T-helper 1 cell treated with Interleukin-12 subunit alpha and Interleukin-12 subunit beta and Interleukin-4 antibody, amounts not matched to agents 30 μg/mL and 1 μg/mL, for 36 hours (primary cell): ENCODE results near the gene NR3C2.

Experiments used
- H3K27ac Mint-ChIP-seq: one replicate; pipeline ENCODE4 v1.8.0; 2021; ENCODE audit warnings: mild to moderate bottlenecking, mixed read lengths
- H3K27me3 Mint-ChIP-seq: one replicate; pipeline ENCODE4 v1.8.0; 2021; ENCODE audit warnings: low read depth, mixed read lengths
- H3K36me3 Mint-ChIP-seq: one replicate; pipeline ENCODE4 v1.8.0; 2021; ENCODE audit warnings: low read depth, mixed read lengths
- H3K4me1 Mint-ChIP-seq: one replicate; pipeline ENCODE4 v1.8.0; 2021; ENCODE audit warnings: low read depth, mixed read lengths
- H3K4me3 Mint-ChIP-seq: one replicate; pipeline ENCODE4 v1.8.0; 2021; ENCODE audit warnings: mild to moderate bottlenecking, moderate library complexity, mixed read lengths
- H3K9me3 Mint-ChIP-seq: one replicate; pipeline ENCODE4 v1.8.0; 2021; ENCODE audit warnings: mixed read lengths

The NR3C2 gene

GRCh38 chr4:148443512-148444295 is 1.5 kb upstream of the NR3C2 start:
- Mint-ChIP-seq H3K4me1 (peaks cover 22% of the 10 kb centered on the region), H3K27me3 (peaks cover 72% of the 10 kb centered on the region), H3K4me3 (peak overlapping the region; percentile 98), H3K36me3 (peaks cover 2% of the 10 kb centered on the region), H3K9me3 (no peaks in the 10 kb centered on the region), H3K27ac (no peak overlapping the region)

GRCh38 chr4:148442832-148443511 is 758 bp upstream of the NR3C2 start:
- peaks cover 68% of the 10 kb centered on the region for H3K27me3 Mint-ChIP-seq
- H3K4me3 Mint-ChIP-seq: peak overlapping the region; percentile 98
- H3K36me3 Mint-ChIP-seq: peaks cover 2% of the 10 kb centered on the region
- H3K4me1 Mint-ChIP-seq: peaks cover 22% of the 10 kb centered on the region
- no peaks in the 10 kb centered on the region for H3K9me3 Mint-ChIP-seq
- peak overlapping the region; percentile 84 for H3K27ac Mint-ChIP-seq

- Mint-ChIP-seq H3K27ac (no peak overlapping the region), H3K4me3 (peak overlapping the region; percentile 98), H3K4me1 (peaks cover 22% of the 10 kb centered on the region), H3K27me3 (peaks cover 55% of the 10 kb centered on the region), H3K36me3 (peaks cover 2% of the 10 kb centered on the region), H3K9me3 (no peaks in the 10 kb centered on the region)
Measured at GRCh38 chr4:148441624-148441985, 609 bp downstream of the NR3C2 start.

GRCh38 chr4:148438047-148438446 is 4.2 kb downstream of the NR3C2 start:
- Mint-ChIP-seq H3K4me3 (no peak overlapping the region), H3K36me3 (no peaks in the 10 kb centered on the region), H3K27ac (no peak overlapping the region), H3K4me1 (peaks cover 11% of the 10 kb centered on the region), H3K27me3 (peaks cover 36% of the 10 kb centered on the region), H3K9me3 (no peaks in the 10 kb centered on the region)

- Mint-ChIP-seq H3K36me3 (no peaks in the 10 kb centered on the region), H3K4me3 (no peak overlapping the region), H3K9me3 (no peaks in the 10 kb centered on the region), H3K27ac (no peak overlapping the region), H3K27me3 (peaks cover 30% of the 10 kb centered on the region), H3K4me1 (peaks cover 5% of the 10 kb centered on the region)
Measured at GRCh38 chr4:148437439-148437838, 4.8 kb downstream of the NR3C2 start.

- Mint-ChIP-seq H3K9me3 (no peaks in the 10 kb centered on the region), H3K27me3 (peaks cover 27% of the 10 kb centered on the region), H3K36me3 (no peaks in the 10 kb centered on the region), H3K4me3 (no peak overlapping the region), H3K27ac (no peak overlapping the region), H3K4me1 (peaks cover 4% of the 10 kb centered on the region)
Measured at GRCh38 chr4:148436512-148436911, 5.7 kb downstream of the NR3C2 start.

- Mint-ChIP-seq H3K36me3 (no peaks in the 10 kb centered on the region), H3K4me1 (peaks cover under 1% of the 10 kb centered on the region)
Measured at GRCh38 chr4:148435654-148436406, 6.4 kb downstream of the NR3C2 start.

GRCh38 chr4:148434075-148434773 is 8.0 kb downstream of the NR3C2 start:
- Mint-ChIP-seq H3K9me3 (no peaks in the 10 kb centered on the region), H3K4me3 (no peak overlapping the region)

More at GRCh38 chr4:148435654-148436406, 6.4 kb downstream of the NR3C2 start:
- H3K4me3 Mint-ChIP-seq: no peak overlapping the region
- peaks cover 21% of the 10 kb centered on the region for H3K27me3 Mint-ChIP-seq
- no peak overlapping the region for H3K27ac Mint-ChIP-seq
- no peaks in the 10 kb centered on the region for H3K9me3 Mint-ChIP-seq

GRCh38 chr4:148431401-148431800 is 10.8 kb downstream of the NR3C2 start:
- Mint-ChIP-seq H3K9me3 (no peaks in the 10 kb centered on the region), H3K27ac (no peak overlapping the region), H3K4me1 (no peaks in the 10 kb centered on the region)

More at GRCh38 chr4:148434075-148434773, 8.0 kb downstream of the NR3C2 start:
- Mint-ChIP-seq H3K27me3 (peaks cover 9% of the 10 kb centered on the region), H3K27ac (no peak overlapping the region), H3K4me1 (no peaks in the 10 kb centered on the region), H3K36me3 (no peaks in the 10 kb centered on the region)

GRCh38 chr4:148430854-148431253 is 11.4 kb downstream of the NR3C2 start:
- peaks cover 4% of the 10 kb centered on the region for H3K27me3 Mint-ChIP-seq
- no peak overlapping the region for H3K4me3 Mint-ChIP-seq
- no peaks in the 10 kb centered on the region for H3K9me3 Mint-ChIP-seq
- no peaks in the 10 kb centered on the region for H3K4me1 Mint-ChIP-seq
- no peak overlapping the region for H3K27ac Mint-ChIP-seq
- H3K36me3 Mint-ChIP-seq: no peaks in the 10 kb centered on the region

More at GRCh38 chr4:148431401-148431800, 10.8 kb downstream of the NR3C2 start:
- Mint-ChIP-seq H3K36me3 (no peaks in the 10 kb centered on the region), H3K27me3 (peaks cover 4% of the 10 kb centered on the region), H3K4me3 (no peak overlapping the region)

GRCh38 chr4:148429206-148429605 is 13.0 kb downstream of the NR3C2 start:
- no peaks in the 10 kb centered on the region for H3K9me3 Mint-ChIP-seq
- no peak overlapping the region for H3K27ac Mint-ChIP-seq
- H3K4me1 Mint-ChIP-seq: no peaks in the 10 kb centered on the region
- peaks cover 4% of the 10 kb centered on the region for H3K27me3 Mint-ChIP-seq
- H3K4me3 Mint-ChIP-seq: no peak overlapping the region
- no peaks in the 10 kb centered on the region for H3K36me3 Mint-ChIP-seq

GRCh38 chr4:148426643-148427042 is 15.6 kb downstream of the NR3C2 start:
- H3K4me1 Mint-ChIP-seq: no peaks in the 10 kb centered on the region
- H3K27ac Mint-ChIP-seq: no peak overlapping the region
- H3K9me3 Mint-ChIP-seq: peaks cover 4% of the 10 kb centered on the region
- H3K36me3 Mint-ChIP-seq: peaks cover 2% of the 10 kb centered on the region
- H3K27me3 Mint-ChIP-seq: no peaks in the 10 kb centered on the region
- H3K4me3 Mint-ChIP-seq: no peak overlapping the region

GRCh38 chr4:148425327-148426110 is 16.7 kb downstream of the NR3C2 start:
- H3K36me3 Mint-ChIP-seq: peaks cover 2% of the 10 kb centered on the region
- H3K4me1 Mint-ChIP-seq: no peaks in the 10 kb centered on the region
- H3K27me3 Mint-ChIP-seq: no peaks in the 10 kb centered on the region
- no peak overlapping the region for H3K4me3 Mint-ChIP-seq
- H3K9me3 Mint-ChIP-seq: peaks cover 4% of the 10 kb centered on the region
- H3K27ac Mint-ChIP-seq: no peak overlapping the region
